Thoracic aorta (tissue), 2 donors: ENCODE data around the gene MTHFSD. TPM values are rescaled to one million over a fixed set of nuclear protein-coding genes. Genes with fewer than 3 reads are reported as not detected.

Source experiments
- ATAC-seq: fragments of 150-250 bp; one replicate; pipeline ENCODE4 v1.8.0; 2017; ENCODE audit warnings: low read depth; ENCODE audit not compliant: insufficient number of reproducible peaks, low FRiP score
- DNase-seq: peaks from one replicate; pipeline ENCODE4 v3.0.0-alpha.2; 2020; ENCODE audit warnings: low spot score
- H3K27ac ChIP-seq, 2 donors: fragments of 200-600 bp; sonication (generic); 1 replicate in 1 of 2; 2 replicates in 1 of 2; pipeline ENCODE4 v1.5.1; 2016; ENCODE audit warnings: mild to moderate bottlenecking in 2 of 2, moderate library complexity in 2 of 2
- H3K27me3 ChIP-seq: fragments of 200-600 bp; sonication (generic); replicated peaks from 2 replicates; pipeline ENCODE4 v1.6.0; 2016; ENCODE audit warnings: mild to moderate bottlenecking; ENCODE audit not compliant: insufficient read depth
- H3K36me3 ChIP-seq: fragments of 200-600 bp; sonication (generic); one replicate; pipeline ENCODE4 v1.5.1; 2016
- H3K4me1 ChIP-seq, 2 donors: fragments of 200-600 bp; sonication (generic); 1 replicate in 1 of 2; 2 replicates in 1 of 2; pipeline versions ENCODE4 v1.5.1 to v1.6.0; 2016; ENCODE audit warnings: low read depth in 2 of 2, mild to moderate bottlenecking in 1 of 2; ENCODE audit not compliant: control insufficient read depth in 1 of 2
- H3K4me3 ChIP-seq: fragments of 200-600 bp; sonication (generic); 2 replicates; pipeline ENCODE4 v1.5.1; 2016; ENCODE audit warnings: mild to moderate bottlenecking
- H3K9me3 ChIP-seq: fragments of 200-600 bp; sonication (generic); 2 replicates; pipeline ENCODE4 v1.5.1; 2016
- total RNA-seq, 2 donors: library from RNA; depleted of rRNA; stranded (reverse); fragments of >200 nt; gene quantifications; one replicate each; pipeline versions ENCODE4 v1.1.0 to v1.2.3, GENCODE V29; 2016
- TF ChIP-seq, protein P1 (sequence below): fragments of 200-600 bp; sonication (generic); IDR thresholded peaks from one replicate; pipeline ENCODE4 v1.5.1; 2019; ENCODE audit warnings: antibody characterized with exemption

The MTHFSD gene
- total RNA-seq, 2 donors from 2014 or later: 25.0 to 30.8 TPM

DNA sequence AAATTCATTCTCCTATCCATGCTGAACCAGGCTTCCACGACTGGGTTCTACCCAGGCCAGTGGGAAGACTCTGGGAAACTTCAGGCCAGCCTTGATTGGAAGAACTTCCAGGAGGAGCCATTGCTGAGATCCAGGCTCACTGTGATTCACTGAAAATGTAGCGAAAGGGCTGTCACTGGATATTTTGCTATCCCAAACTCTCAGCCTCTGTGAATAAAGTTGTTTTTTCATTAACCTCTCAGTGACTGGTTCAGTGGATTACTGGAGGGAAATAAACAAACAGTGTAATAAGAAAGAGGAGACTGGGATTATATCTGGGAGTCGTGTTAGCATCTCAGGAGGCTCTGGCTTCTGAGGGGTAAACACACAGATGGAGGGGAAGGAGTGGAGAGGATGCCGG, 26.4 kb upstream of the MTHFSD start:
- Histone ChIP-seq H3K27ac (peak overlapping the region; percentile 91 to 97), H3K4me3 (peak overlapping the region; percentile 76), H3K4me1 (peaks cover 21 to 87% of the 10 kb centered on the region in 2 donors), H3K9me3 (no peaks in the 10 kb centered on the region), H3K36me3 (no peaks in the 10 kb centered on the region), H3K27me3 (no peaks in the 10 kb centered on the region)
- TF ChIP-seq, protein P1, sequence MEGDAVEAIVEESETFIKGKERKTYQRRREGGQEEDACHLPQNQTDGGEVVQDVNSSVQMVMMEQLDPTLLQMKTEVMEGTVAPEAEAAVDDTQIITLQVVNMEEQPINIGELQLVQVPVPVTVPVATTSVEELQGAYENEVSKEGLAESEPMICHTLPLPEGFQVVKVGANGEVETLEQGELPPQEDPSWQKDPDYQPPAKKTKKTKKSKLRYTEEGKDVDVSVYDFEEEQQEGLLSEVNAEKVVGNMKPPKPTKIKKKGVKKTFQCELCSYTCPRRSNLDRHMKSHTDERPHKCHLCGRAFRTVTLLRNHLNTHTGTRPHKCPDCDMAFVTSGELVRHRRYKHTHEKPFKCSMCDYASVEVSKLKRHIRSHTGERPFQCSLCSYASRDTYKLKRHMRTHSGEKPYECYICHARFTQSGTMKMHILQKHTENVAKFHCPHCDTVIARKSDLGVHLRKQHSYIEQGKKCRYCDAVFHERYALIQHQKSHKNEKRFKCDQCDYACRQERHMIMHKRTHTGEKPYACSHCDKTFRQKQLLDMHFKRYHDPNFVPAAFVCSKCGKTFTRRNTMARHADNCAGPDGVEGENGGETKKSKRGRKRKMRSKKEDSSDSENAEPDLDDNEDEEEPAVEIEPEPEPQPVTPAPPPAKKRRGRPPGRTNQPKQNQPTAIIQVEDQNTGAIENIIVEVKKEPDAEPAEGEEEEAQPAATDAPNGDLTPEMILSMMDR: no peak
- DNase-seq: no peak
- ATAC-seq: no peak

DNA sequence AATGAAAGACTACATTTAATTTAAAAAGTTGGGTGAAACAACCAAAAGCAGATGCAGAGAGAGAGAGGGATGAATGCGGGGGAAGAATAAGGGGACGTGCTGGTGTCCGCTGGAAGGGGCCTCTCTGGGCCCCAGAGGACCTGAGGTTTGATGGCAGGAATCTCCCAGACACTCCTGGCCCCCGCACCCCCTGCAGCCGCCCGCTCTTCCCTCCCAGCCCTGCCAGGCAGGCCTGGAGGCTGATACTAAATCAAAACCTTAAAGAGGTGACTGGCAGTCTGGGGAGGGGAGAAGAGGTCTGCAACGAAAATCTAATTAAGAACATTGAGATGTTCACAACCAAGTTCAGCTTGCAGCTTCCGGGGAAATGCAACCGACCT, 25.7 kb upstream of the MTHFSD start:
- DNase-seq: no peak

DNA sequence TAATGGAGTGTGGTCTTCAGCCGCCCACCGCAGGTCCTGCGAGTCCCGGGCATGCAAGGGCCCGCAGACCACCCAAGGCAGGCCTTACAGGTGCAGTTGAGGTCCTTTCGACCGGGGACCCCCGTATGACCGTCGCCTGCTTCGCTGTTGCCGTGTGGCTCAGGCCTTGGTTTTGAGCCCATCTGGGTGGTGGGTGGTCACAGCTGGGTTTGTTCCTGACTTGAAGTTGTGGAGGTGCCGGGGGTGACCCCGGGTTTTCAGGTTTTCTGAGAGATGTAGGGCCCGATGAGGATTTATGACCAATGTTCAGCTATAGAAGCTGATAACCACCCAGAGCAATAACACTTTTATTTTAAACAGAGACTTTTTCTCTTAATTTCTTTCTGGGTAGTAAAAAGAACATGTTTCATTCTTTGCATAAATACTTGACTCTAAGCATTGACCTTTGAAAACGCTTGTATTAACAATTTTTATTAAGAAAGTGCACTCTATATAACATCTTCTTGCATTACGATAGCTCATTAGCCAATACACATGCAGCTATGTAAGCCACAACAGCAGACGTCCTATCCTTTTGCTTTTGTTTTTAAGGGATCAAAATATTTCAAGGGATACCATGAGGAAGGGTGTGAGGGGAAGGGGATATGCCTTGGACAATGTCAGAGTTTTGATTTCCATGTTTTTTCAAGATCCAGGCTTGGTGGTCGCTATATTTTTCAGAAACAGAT, 25.2 kb upstream of the MTHFSD start:
- Histone ChIP-seq H3K27me3 (no peaks in the 10 kb centered on the region), H3K27ac (peak overlapping the region; percentile 91 to 97), H3K4me1 (peaks cover 21 to 81% of the 10 kb centered on the region in 2 donors), H3K9me3 (no peaks in the 10 kb centered on the region), H3K4me3 (peak overlapping the region; percentile 76), H3K36me3 (no peaks in the 10 kb centered on the region)
- DNase-seq (no peak), ATAC-seq (no peak)
- TF ChIP-seq, protein P1: no peak

More for the DNA sequence above, 25.7 kb upstream of the MTHFSD start:
- H3K4me3 ChIP-seq: peak overlapping the region; percentile 76
- no peaks in the 10 kb centered on the region for H3K36me3 ChIP-seq
- TF ChIP-seq, protein P1: no peak
- no peaks in the 10 kb centered on the region for H3K9me3 ChIP-seq
- H3K4me1 ChIP-seq: peaks cover 21 to 83% of the 10 kb centered on the region in 2 donors
- H3K27me3 ChIP-seq: no peaks in the 10 kb centered on the region
- ATAC-seq: no peak
- H3K27ac ChIP-seq: peak overlapping the region; percentile 91 to 97

DNA sequence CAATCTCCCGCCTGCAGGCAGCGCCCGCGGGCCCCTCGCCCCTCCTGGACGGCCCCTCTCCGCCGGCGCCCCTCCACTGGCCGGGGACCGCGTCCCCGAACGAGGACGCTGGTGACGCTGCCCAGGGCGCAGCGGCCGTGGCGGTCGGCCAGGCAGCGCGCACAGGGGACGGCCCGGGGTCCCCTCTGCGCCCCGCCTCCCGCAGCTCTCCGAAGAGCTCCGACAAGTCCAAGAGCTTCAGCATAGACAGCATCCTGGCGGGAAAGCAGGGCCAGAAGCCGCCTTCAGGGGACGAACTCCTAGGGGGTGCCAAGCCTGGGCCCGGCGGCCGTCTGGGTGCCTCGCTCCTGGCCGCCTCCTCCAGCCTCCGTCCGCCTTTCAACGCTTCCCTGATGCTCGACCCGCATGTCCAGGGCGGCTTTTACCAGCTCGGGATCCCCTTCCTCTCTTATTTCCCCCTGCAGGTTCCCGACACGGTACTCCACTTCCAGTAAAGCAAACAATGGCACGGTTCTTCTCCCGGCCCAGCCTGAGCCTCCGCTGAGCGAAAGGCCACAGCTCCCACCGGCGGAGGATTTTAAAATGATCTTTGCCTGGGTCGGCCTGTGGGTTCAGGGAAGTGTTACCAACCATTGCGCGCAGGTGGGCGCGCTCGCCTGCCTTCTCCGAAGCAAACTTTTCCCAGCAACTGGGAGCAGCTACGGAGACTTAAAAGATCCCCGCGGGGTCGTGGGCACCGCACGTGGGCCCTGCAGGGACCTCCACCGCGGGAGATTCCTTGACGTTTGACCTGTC, 24.4 kb upstream of the MTHFSD start:
- no peak for ATAC-seq
- Histone ChIP-seq H3K27ac (peak overlapping the region; percentile 91 to 97), H3K36me3 (no peaks in the 10 kb centered on the region), H3K4me1 (peaks cover 22 to 81% of the 10 kb centered on the region in 2 donors), H3K27me3 (no peaks in the 10 kb centered on the region), H3K4me3 (peak overlapping the region; percentile 76), H3K9me3 (no peaks in the 10 kb centered on the region)
- no peak for DNase-seq
- TF ChIP-seq, protein P1: no peak

DNA sequence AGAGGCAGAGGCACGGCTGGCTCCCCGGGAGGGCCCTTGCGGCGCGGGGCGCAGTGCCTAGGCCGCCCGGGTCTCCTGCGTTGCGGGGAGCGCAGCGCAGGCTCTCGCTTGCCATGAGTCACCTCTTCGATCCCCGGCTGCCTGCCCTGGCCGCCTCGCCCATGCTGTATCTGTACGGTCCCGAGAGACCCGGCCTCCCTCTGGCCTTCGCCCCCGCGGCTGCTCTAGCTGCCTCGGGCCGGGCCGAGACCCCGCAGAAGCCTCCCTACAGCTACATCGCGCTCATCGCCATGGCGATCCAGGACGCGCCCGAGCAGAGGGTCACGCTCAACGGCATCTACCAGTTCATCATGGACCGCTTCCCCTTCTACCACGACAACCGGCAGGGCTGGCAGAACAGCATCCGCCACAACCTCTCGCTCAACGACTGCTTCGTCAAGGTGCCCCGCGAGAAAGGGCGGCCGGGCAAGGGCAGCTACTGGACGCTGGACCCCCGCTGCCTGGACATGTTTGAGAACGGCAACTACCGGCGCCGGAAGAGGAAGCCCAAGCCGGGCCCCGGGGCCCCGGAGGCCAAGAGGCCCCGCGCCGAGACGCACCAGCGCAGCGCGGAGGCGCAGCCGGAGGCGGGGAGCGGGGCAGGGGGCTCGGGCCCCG, 23.7 kb upstream of the MTHFSD start:
- Histone ChIP-seq H3K9me3 (no peaks in the 10 kb centered on the region), H3K4me1 (peaks cover 25 to 81% of the 10 kb centered on the region in 2 donors), H3K27ac (peak overlapping the region; percentile 91 to 97), H3K4me3 (peak overlapping the region; percentile 76), H3K27me3 (no peaks in the 10 kb centered on the region), H3K36me3 (no peaks in the 10 kb centered on the region)
- no peak for DNase-seq
- TF ChIP-seq, protein P1: no peak
- no peak for ATAC-seq
